ENCODE measurements around the gene ZNF211.

ZNF211 gene

DNA sequence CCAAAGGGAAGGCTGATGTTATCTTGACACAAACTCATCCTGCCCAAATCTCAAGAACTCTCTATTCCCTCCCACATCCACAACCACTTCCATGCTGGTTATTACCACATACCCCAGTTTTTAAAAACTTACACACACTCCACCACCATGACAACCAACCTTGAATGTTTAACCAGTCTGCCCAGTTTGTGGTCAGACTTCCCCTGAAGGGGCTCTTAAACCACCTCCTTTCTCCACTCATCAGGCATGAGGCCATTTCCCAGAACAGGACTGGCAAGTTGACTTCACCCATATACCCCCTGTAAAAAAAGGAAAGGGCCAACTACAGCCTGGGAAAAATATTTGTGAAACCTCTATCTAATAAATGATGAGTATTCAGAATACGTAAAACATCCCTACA is 23.4 kb downstream of the ZNF211 start:
- DNase-seq (ENCODE audit: low spot score): no peak

GRCh38 chr19:57664269-57665127 is 31.5 kb downstream of the ZNF211 start:
- no peak for DNase-seq (ENCODE audit: low spot score)

DNA sequence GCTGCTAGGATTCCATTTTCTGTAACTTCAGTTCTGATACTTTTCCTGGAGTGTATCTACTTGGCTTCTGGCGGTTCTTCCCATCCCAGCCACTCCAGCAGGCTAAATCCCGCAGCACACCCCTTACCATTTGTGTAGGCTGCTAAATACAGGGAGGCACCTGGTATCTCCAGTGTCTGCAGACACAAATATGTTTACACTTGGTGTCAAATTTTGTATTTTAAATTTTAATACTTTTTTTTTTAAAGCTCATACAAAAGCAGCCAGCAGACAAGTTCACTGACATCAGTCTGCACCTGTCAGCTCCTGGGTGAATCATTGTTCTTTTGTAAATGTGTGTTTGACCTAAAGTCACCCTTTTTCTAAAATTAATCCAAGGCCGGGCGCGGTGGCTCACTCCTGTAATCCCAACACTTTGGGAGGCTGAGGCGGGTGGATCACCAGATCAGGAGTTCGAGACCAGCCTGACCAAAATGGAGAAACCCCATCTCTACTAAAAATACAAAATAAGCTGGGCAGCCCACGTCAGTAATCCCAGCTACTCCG is 32.4 kb downstream of the ZNF211 start:
- no peak for DNase-seq (ENCODE audit: low spot score)

DNA sequence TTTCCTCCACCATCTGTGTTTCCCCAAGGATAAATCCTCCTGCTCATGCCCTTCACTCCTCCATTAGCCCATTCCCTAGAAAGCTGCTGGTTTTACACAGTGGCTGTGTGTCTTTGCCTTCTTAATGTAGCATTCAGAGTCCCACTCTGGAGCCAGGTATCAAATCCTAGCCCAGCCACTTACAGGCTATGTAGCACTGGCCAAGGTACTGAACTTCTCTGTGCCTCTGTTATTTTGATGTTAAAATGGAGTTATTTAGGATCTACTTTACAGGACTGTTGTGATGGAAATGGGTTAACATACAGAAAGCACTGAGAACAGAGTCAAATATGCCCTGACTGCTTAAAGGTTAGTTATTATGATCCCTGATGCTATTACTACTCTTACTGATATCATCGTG is 34.3 kb downstream of the ZNF211 start:
- DNase-seq (ENCODE audit: low spot score): no peak

DNA sequence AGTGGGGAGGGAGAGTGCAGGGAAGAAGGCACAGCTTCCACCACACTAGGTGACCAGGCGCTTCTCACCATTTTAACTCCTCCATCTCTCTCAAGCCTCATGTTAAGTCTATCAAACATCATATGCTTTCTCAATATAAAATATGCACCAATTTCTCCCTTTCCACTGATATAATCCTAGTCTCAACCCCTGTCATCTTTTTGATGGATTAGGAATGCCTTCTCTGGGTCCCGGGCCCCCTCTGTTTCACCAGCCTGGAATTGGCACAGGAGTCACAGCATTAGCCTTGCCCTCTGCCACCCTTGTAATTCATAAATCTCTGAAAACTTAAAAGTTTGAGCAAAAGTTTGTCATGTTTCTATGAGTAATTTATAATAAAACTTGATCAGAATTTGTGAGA is 35.7 kb downstream of the ZNF211 start, which contains the start of gene ZSCAN4:
ZSCAN4 (plus strand) TSS at position 301 of the 400 bp plus-strand sequence. CDS start 7,211 bp downstream, outside the sequence.
- DNase-seq (ENCODE audit: low spot score): no peak

DNA sequence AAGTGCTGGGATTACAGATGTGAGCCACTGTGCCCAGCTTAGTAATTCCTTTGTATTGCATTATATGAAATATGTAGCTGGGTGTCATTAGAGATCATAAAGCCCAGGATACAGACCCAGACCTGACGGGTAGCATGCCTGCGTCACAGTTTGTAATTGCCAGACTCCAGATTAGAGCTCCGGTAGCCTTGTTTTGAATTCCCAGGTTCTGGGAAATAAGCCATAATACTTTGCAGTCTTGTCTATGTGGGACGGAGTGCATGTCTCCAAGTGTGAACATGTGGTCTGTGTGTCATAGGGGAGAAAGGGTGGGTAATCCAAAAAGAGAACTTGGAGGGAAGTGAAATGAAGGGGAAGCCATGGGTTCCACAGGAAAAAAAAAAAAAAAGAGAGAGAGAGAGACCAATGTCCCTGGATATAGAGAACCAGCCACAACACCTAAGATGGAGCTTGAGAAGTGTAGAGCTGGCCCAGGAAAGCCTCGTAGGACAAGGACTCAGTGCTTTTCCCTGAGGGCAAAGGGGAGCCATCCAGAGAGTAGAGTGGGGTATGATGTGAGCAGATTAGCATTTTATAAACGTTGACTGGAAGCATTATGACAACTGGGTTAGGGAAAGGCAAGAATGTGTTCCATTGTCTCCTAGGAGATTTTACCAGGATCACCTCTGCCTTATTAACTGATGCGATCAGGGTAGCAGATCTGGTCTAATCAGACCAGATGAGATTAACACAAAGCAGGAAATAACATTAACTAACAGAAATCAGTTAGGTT is 38.3 kb downstream of the ZNF211 start:
- DNase-seq (ENCODE audit: low spot score): no peak

DNA sequence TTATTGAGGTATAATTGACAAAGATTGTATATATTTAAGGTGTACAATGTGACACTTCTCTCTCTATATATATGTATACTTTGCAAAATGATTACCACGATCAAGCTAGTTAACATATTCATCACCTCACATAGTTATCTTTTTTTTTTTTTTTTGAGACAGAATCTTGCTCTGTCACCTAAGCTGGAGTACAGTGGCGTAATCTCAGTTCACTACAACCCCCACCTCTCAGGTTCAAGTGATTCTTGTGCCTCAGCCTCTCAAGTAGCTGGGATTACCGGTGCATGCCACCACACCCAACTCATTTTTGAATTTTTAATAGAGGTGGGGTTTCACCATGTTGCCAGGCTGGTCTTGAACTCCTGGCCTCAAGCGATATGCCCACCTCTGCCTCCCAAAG is 39.5 kb downstream of the ZNF211 start:
- DNase-seq (ENCODE audit: low spot score): no peak

DNA sequence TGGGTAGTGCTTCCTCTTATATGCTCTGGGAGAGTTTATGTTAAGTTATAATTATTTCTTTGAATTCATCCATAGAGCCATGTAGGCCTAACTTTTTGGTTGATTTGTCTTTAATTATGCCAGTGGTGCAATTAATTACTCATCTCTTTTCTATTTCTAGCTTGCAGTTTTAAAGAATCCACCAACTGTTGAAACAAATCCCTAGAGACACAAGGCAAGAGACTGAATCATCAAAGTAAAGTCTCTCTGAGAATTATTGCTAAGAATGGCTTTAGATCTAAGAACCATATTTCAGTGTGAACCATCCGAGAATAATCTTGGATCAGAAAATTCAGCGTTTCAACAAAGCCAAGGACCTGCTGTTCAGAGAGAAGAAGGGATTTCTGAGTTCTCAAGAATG is 42.9 kb downstream of the ZNF211 start:
- DNase-seq (ENCODE audit: low spot score): peak; percentile 73

DNA sequence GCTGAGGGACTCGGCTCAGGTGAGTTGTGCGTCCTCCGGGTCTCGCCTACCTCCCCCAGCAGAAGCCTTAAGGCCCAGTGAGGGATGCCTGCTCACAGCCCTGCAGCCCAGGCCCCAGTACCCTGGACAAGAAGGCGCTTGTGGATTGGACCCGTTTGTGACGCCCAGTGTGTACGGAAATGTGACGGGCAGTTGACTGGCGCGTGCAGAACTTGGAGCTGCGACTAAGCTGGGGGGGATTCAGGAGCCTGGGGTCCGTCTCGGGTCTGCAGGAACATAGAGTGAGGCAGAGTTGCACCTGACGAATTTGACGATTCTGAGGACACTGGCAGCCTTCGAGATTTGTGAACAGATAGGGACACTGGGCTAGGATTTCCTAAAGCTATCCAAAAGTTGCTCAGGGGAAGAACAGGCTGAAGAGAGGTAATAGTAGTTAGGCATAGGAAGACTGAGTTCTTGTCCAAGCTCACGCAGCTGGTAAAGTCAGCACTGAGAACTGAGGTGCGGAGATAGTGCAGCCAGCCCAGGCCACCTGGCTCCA is 49.3 kb downstream of the ZNF211 start:
- DNase-seq (ENCODE audit: low spot score): no peak

- DNase-seq (ENCODE audit: low spot score): no peak
These were observed 53.8 kb downstream of the ZNF211 start for GRCh38 chr19:57686727-57687126.

- DNase-seq (ENCODE audit: low spot score): no peak
These were observed 54.5 kb downstream of the ZNF211 start for GRCh38 chr19:57687363-57688010.

DNA sequence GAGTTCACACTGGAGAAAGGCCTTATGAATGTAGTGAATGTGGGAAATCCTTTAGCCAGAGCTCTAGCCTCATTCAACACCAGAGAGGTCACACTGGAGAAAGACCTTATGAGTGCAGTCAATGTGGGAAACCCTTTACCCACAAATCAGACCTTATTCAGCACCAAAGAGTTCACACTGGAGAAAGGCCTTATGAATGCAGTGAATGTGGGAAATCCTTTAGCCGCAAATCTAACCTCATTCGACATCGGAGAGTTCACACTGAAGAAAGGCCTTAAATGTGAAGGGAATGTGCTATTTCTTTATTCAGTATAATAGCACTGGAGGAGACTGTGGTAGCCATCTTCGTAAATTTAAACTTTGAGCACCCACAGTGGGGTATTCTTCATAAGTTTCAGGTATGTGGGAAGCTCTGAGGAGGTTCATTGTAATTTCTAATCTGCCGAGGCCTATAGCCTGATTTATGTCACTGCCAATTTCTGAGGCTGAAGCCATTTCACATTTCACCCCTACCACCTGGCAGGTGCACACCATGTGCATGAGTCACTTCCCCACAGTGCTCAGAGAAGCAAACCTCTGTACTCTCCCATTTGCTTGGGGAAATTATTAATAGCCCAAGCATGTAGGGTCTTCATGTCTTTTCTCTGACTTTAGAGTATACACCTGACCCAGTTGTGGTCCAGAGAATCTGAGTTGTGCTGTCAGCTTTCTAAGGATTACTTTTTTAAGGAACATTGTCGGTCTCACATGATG is 55.2 kb downstream of the ZNF211 start:
- DNase-seq (ENCODE audit: low spot score): no peak

DNA sequence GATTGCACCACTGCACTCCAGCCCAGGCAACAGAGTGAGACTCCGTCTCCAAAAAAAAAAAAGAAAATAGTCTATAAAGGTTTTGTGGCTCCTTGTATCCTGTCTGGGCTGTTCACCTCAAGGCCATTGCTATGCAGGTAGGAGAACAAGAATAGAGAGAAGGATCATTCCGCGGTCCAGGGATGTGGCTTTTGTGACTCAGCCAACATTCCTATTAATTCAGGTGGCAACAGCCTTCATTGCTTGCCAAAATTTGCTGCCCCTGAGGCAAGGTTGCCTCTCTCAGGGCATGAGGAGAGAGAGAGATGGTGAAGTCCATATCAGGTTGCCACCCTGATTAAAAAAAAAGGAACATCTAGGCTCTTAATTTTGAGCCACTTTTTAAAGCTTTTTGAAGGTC is 56.8 kb downstream of the ZNF211 start:
- no peak for DNase-seq (ENCODE audit: low spot score)

Data from COLO829 (cell line).